Lung microvascular endothelial cell (primary cell): Measurements from ENCODE around the gene FGG. TPM values are rescaled to one million over a fixed set of nuclear protein-coding genes. Genes with fewer than 3 reads are reported as not detected.

Source experiments
- total RNA-seq: library from RNA; depleted of rRNA; stranded (reverse); fragments of >200 nt; gene quantifications from 2 replicates; pipeline ENCODE4 v1.2.1, GENCODE V29; 2014

Gene FGG
- total RNA-seq, 1 donor from 2014 or later = not detected

Other genes with a start within 250 kb of the FGG start
- 0.40 and 1.7 TPM in 2 replicates for gene DCHS2, start 120.9 kb downstream of the FGG start, total RNA-seq
- gene PLRG1, start 62.3 kb downstream of the FGG start, total RNA-seq = 40.8 and 46.6 TPM in 2 replicates
- not detected in 2 replicates for gene FGB, start 49.6 kb downstream of the FGG start, total RNA-seq
- gene FGA, start 21.9 kb downstream of the FGG start, total RNA-seq = not detected in 2 replicates
- not detected in 2 replicates for gene LRAT, start 131.3 kb upstream of the FGG start, total RNA-seq
- 0.22 TPM in 1 of 2 replicates, not detected in the other for gene RBM46, start 168.6 kb upstream of the FGG start, total RNA-seq